Subcutaneous abdominal adipose tissue (tissue), 5 donors: ENCODE measurements around the gene TMBIM6.

Source experiments
- H3K27ac ChIP-seq: one replicate; pipeline ENCODE4 v1.7.0; 2013; ENCODE audit warnings: low read depth, mild to moderate bottlenecking, inconsistent platforms, low read length, moderate library complexity
- H3K27me3 ChIP-seq, 5 donors: one replicate each; pipeline ENCODE4 v1.7.0; 2013; ENCODE audit warnings: low read length in 5 of 5, inconsistent platforms in 1 of 5; ENCODE audit not compliant: control insufficient read depth in 5 of 5, insufficient read depth in 4 of 5
- H3K36me3 ChIP-seq, 5 donors: one replicate each; pipeline ENCODE4 v1.7.0; 2013; ENCODE audit warnings: low read length in 5 of 5; ENCODE audit not compliant: control insufficient read depth in 5 of 5, insufficient read depth in 5 of 5
- H3K4me1 ChIP-seq, 5 donors: one replicate each; pipeline ENCODE4 v1.7.0; 2013; ENCODE audit warnings: low read length in 5 of 5, mild to moderate bottlenecking in 3 of 5, moderate library complexity in 1 of 5; ENCODE audit not compliant: control insufficient read depth in 5 of 5, insufficient read depth in 5 of 5
- H3K4me3 ChIP-seq, 5 donors: one replicate each; pipeline ENCODE4 v1.7.0; 2013; ENCODE audit warnings: low read length in 5 of 5, low read depth in 1 of 5
- H3K9ac ChIP-seq, 5 donors: one replicate each; pipeline ENCODE4 v1.7.0; 2013; ENCODE audit warnings: low read length in 5 of 5, mild to moderate bottlenecking in 4 of 5, moderate library complexity in 3 of 5
- H3K9me3 ChIP-seq, 5 donors: one replicate each; pipeline ENCODE4 v1.7.0; 2013; ENCODE audit warnings: low read length in 5 of 5; ENCODE audit not compliant: control insufficient read depth in 5 of 5
- donor health status: healthy.
- donor health status: healthy.
- donor health status: healthy.
- donor health status: healthy.
- donor health status: healthy.

The TMBIM6 gene

DNA sequence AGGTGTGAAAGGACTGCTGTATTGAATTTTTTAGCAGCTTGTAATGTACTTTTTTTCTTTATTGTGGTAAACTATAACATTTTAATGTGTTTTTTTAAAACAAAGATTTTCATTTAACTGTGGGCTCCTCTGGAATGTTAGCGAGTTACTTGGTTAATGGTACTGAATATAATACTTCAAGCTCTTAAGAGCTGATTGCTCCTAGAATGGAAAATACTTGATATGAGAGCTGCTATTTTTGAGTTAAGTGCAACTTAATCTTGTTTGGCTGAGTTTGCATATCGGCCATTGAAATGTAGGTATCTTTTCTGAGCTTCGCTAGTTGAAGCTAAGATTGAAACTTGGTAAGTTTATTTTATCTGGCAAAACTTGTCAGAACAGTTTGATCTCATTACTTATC lies 7.4 kb downstream of the TMBIM6 start:
- H3K36me3 ChIP-seq: peaks cover 14 to 19% (median 19%) of the 10 kb centered on the region in 5 donors
- peak overlapping the region in 1 of 5 donors; percentile 4 for H3K9ac ChIP-seq
- no peak overlapping the region for H3K27ac ChIP-seq
- peaks cover 0 to 69% (median 51%) of the 10 kb centered on the region in 5 donors for H3K4me1 ChIP-seq
- H3K27me3 ChIP-seq: no peaks in the 10 kb centered on the region
- H3K4me3 ChIP-seq: no peak overlapping the region
- no peaks in the 10 kb centered on the region for H3K9me3 ChIP-seq

DNA sequence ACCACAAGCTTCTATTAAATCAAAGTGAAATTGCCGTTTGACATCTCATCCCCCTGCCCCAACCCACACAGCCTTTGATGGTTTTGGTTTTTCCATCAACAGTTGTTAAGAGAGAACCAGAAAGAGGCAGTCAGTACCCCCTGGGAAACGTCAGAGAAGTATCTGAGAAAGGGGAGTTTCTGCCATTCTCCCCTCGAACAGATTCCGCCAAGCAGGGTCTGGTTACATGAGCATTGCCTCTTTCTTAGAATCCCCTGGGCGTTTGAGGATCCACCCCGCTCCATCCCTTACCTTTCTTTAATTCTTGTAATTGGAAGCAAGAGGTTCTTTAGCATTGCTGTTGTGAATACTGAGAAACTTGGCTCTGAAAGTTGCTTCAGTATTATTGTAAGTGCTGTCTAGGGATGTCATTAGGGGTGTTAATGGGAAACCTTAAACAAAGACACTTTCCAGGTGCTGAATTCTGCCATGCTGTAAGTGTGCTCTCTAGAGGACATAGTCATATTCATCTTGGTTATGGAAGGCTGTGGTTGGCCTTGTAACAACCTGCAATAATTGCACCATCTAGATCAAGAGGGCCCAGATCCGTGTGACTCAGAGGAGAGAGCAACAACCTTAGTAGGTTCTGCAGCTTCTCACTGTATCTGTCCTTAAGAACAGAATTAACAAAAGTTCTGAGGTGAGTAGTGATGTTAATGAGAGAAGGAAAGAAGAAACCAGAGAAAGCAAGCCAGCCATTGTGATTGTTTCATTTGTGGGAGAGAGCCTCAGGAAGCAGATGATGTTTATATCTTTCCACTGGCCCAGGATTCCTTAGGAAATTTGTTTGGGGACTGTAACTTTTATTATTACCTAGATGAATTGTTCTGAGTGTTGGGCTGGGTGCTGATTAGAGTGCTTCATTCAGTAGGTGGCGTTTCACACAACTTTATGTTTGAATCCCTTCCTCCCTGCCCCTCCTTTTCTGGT lies 9.0 kb downstream of the TMBIM6 start:
- H3K27ac ChIP-seq: no peak overlapping the region
- peaks cover 0 to 62% (median 40%) of the 10 kb centered on the region in 5 donors for H3K4me1 ChIP-seq
- H3K36me3 ChIP-seq: peaks cover 24 to 34% (median 27%) of the 10 kb centered on the region in 5 donors
- H3K9me3 ChIP-seq: no peaks in the 10 kb centered on the region
- peak overlapping the region in 3 of 5 donors; percentile 1 to 38 (median 21) for H3K9ac ChIP-seq
- no peaks in the 10 kb centered on the region for H3K27me3 ChIP-seq
- no peak overlapping the region for H3K4me3 ChIP-seq

DNA sequence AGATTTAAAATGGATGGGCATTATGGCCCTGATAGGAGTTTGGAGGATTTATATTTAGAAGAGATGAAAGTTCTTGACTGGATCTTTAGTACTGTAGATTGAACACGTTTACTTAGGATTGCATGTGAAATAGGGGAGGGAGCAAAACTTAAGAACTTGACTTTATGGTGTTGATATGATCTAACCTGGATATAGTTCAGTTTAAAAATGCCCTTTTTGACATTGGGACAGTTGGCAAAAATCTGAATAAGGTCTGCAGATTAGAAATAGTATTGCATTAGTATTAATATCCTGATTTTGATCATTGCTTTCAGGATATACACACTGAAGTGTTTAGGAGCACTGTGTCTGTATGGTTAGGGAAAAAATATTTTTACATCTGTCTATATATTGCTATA lies 9.6 kb downstream of the TMBIM6 start:
- peak overlapping the region in 3 of 5 donors; percentile 1 to 21 (median 7) for H3K9ac ChIP-seq
- H3K4me1 ChIP-seq: peaks cover 0 to 55% (median 40%) of the 10 kb centered on the region in 5 donors
- H3K36me3 ChIP-seq: peaks cover 27 to 41% (median 34%) of the 10 kb centered on the region in 5 donors
- no peak overlapping the region for H3K4me3 ChIP-seq
- no peaks in the 10 kb centered on the region for H3K9me3 ChIP-seq
- no peak overlapping the region for H3K27ac ChIP-seq
- H3K27me3 ChIP-seq: no peaks in the 10 kb centered on the region

DNA sequence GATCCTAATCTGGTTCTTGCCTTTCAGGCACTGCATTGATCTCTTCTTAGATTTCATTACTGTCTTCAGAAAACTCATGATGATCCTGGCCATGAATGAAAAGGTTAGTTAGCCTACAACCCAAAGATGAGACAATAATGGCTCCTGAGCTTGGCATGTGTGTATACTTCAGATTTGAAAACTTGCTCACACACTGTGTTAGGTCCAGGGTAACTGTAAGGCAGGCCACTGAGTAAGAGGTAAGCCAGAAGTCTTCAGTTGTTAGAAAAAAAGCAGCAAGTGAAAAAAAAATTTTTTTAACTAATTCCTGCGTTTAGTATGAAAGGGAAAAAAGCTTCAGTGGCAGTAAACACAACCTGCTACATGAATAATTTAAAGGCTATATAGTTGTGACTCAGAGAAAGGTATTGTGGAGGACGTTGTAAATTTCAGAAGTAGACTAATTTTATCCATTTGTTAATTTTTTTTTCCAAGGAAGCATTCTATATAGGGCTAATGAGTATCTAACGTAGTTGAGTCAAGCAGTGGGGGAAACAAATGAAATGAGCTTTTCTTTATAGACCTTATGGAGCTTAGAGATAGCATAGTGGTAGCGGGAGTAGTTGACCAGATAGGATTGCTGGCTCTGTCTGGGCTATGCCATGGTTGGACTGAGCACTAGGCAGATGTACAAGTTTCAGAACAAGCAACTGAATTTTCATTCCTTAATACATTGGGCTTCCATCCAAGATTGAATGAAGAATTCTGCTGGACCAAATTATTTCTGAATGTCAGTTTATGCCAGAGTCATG lies 20.5 kb downstream of the TMBIM6 start:
- no peaks in the 10 kb centered on the region for H3K27me3 ChIP-seq
- H3K36me3 ChIP-seq: peaks cover 33 to 83% (median 75%) of the 10 kb centered on the region in 5 donors
- H3K4me1 ChIP-seq: peaks cover 0 to 19% (median 2%) of the 10 kb centered on the region in 5 donors
- H3K9me3 ChIP-seq: no peaks in the 10 kb centered on the region
- no peak overlapping the region for H3K27ac ChIP-seq
- H3K4me3 ChIP-seq: no peak overlapping the region
- H3K9ac ChIP-seq: peak overlapping the region in 1 of 5 donors; percentile 7

DNA sequence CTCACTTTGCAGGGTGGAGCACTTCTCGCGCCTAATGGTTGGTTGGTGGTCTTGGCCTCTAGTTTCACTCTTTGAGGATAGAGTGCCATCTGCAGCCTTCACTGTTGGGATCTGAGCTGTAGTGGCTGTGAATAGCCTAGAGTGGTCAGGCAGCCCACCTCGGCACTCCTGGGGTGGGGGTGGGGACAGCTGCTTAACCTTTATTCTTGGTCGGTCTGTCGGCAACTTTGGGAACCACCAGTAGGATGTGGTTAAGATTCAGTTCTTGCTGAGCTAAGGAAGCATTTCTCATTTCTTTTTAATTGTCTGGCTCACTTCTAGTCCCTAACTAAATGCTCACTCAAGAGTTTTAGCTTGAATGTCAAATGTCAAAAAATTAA lies 21.1 kb downstream of the TMBIM6 start:
- H3K4me1 ChIP-seq: peaks cover 0 to 19% (median 2%) of the 10 kb centered on the region in 5 donors
- peaks cover 28 to 77% (median 70%) of the 10 kb centered on the region in 5 donors for H3K36me3 ChIP-seq
- H3K9ac ChIP-seq: peak overlapping the region in 1 of 5 donors; percentile 7
- no peaks in the 10 kb centered on the region for H3K9me3 ChIP-seq
- H3K27ac ChIP-seq: no peak overlapping the region
- no peaks in the 10 kb centered on the region for H3K27me3 ChIP-seq
- H3K4me3 ChIP-seq: no peak overlapping the region

DNA sequence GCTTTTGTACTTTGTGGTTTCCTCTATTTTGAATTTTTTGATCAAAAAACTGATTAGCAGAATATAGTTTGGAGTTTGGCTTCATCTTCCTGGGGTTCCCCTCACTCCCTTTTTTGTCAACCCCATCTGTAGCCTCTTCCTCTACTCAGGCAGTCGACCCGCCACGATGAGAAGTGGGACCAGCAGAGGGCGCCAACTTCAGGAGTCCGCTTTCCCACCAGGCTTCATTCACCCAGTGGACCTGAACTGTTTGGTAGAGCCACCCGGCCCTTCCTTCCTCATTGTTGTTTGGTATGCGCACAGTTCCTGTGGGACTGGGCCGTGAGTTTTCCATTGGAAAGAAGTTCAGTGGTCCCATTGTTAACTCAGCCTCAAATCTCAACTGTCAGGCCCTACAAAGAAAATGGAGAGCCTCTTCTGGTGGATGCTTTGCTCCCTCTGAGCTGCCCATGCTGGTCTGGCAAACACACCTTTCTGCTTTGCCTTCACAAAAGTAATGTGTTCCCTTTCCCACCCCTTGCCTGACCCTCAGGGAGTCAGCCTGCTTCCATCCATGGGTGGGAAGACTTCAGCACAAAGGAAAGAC lies 21.7 kb downstream of the TMBIM6 start:
- Histone ChIP-seq H3K36me3 (peaks cover 21 to 71% (median 63%) of the 10 kb centered on the region in 5 donors), H3K4me3 (no peak overlapping the region), H3K9ac (no peak overlapping the region), H3K27ac (no peak overlapping the region), H3K27me3 (no peaks in the 10 kb centered on the region), H3K4me1 (peaks cover 0 to 19% (median 2%) of the 10 kb centered on the region in 5 donors), H3K9me3 (no peaks in the 10 kb centered on the region)

DNA sequence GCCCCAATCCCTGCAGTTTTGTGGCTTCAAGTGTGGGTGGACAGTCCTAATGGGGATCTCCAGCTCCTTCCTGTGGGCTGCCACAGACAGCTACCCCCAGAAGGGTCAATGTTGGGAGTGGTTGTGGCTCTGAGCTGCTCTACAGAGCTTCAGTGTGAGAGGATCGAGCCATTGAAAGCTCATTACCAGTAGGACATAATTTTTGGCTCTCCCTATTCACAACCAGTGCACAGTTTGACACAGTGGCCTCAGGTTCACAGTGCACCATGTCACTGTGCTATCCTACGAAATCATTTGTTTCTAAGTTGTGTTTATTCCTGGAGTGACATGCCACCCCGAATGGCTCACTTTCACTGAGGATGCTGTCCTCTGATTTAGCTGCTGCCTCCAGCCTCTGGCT lies 22.8 kb downstream of the TMBIM6 start:
- no peaks in the 10 kb centered on the region for H3K27me3 ChIP-seq
- H3K4me3 ChIP-seq: no peak overlapping the region
- H3K4me1 ChIP-seq: peaks cover 0 to 19% (median 2%) of the 10 kb centered on the region in 5 donors
- H3K27ac ChIP-seq: no peak overlapping the region
- no peaks in the 10 kb centered on the region for H3K9me3 ChIP-seq
- no peak overlapping the region for H3K9ac ChIP-seq
- peaks cover 11 to 60% (median 53%) of the 10 kb centered on the region in 5 donors for H3K36me3 ChIP-seq

DNA sequence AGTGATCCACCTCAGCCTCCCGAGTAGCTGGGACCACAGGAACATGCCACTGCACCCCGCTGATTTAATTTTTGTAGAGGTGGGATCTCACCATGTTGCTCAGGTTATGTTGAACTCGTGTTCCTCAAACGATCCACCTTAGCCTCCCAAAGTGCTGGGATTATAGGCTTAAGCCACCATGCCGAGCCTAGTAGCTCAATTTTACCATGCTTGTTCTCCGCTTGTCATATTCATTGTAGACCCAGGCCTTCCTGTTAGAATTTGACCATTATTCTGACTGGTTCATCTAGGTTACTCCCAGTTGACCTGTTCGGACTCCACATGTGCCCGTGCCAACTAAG lies 24.7 kb downstream of the TMBIM6 start:
- Histone ChIP-seq H3K4me1 (peaks cover 0 to 19% (median 2%) of the 10 kb centered on the region in 5 donors), H3K9ac (no peak overlapping the region), H3K27ac (no peak overlapping the region), H3K27me3 (no peaks in the 10 kb centered on the region), H3K36me3 (peaks cover 9 to 44% (median 37%) of the 10 kb centered on the region in 5 donors), H3K4me3 (no peak overlapping the region), H3K9me3 (no peaks in the 10 kb centered on the region)

DNA sequence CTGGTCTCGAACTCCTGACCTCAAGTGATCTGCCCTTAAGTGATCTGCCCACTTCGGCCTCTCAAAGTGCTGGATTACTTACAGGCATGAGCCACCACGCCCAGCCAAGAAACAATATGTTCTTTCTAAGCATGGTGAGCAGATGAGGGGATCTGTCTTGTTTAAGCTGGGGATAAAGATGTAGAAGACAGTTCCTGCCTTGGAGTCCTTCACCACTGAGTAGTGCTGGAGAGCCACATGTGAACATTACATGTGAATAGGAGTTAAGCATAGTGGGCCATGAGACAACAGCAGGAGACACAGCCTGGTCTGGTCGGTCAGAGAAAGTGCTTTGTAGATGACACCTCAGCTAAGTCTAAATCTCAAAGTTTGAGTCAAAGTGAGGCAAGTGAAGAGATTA lies 26.0 kb downstream of the TMBIM6 start:
- H3K4me3 ChIP-seq: no peak overlapping the region
- no peaks in the 10 kb centered on the region for H3K9me3 ChIP-seq
- peaks cover 0 to 17% (median 2%) of the 10 kb centered on the region in 5 donors for H3K4me1 ChIP-seq
- H3K9ac ChIP-seq: no peak overlapping the region
- H3K27ac ChIP-seq: no peak overlapping the region
- H3K36me3 ChIP-seq: peaks cover 2 to 31% (median 25%) of the 10 kb centered on the region in 5 donors
- H3K27me3 ChIP-seq: no peaks in the 10 kb centered on the region
